Measurements from ENCODE around the gene KRT39.

- TF ChIP-seq POLR2A (IDR thresholded peaks at IDR 0.05; ENCODE audit: low read depth, low read length) = no peak
- TF ChIP-seq TAF1 (IDR thresholded peaks at IDR 0.05; ENCODE audit: borderline replicate concordance, low read depth, low read length) = no peak
- TF ChIP-seq POLR2AphosphoS5 (IDR thresholded peaks at IDR 0.05; ENCODE audit: low read depth, low read length) = no peak
Observed at GRCh38 chr17:40921026-40921425, 45.7 kb downstream of the KRT39 start.

Measured in GM12892 (cell line).